Endothelial cell of umbilical vein (primary cell): ENCODE data around the gene SLC23A3. TPM values are rescaled to one million over a fixed set of nuclear protein-coding genes. Genes with fewer than 3 reads are reported as not detected.

Experiments used
- BruUV-seq: library from RNA; stranded (reverse); fragments of 400-500 nt; replicated peaks from 2 replicates; lab custom pipeline; 2021; lab: Mats Ljungman, UMichigan
- CTCF ChIA-PET: fragments of 300-600, 350-600 bp; sonication (Branson Sonifier 250); formaldehyde crosslinking; loops from one replicate; lab custom pipeline; 2021; ENCODE audit warnings: antibody characterized with exemption, inconsistent platforms; lab: Charles Lee
- POLR2A ChIA-PET: fragments of 300-600, 350-600 bp; sonication (Branson Sonifier 250); formaldehyde crosslinking; loops from one replicate; lab custom pipeline; 2021; ENCODE audit warnings: antibody characterized with exemption, inconsistent platforms; lab: Charles Lee
- DNase-seq: peaks from one replicate; pipeline ENCODE4 v3.0.0-alpha.2; 2011; ENCODE audit warnings: low read depth, low spot score
- FAIRE-seq: peaks from 2 replicates; lab custom pipeline; 2011; peaks lifted over from hg19 to GRCh38; lab: Jason Lieb, UNC
- H2AFZ ChIP-seq: 2 replicates; pipeline ENCODE4 v1.6.0; 2012; ENCODE audit warnings: low read depth, low read length, control low read depth, inconsistent platforms
- H3K27ac ChIP-seq: 2 replicates; pipeline ENCODE4 v1.5.1; 2011; ENCODE audit warnings: low read depth, mild to moderate bottlenecking, control low read depth, low read length, moderate library complexity; ENCODE audit not compliant: insufficient read depth
- H3K27me3 ChIP-seq, 2 experiments: 2 replicates each; pipeline versions ENCODE4 v1.6.0 to v1.6.1; 2011; ENCODE audit warnings: low read length in 2 of 2, mixed read lengths in 1 of 2; ENCODE audit not compliant: control insufficient read depth in 2 of 2, insufficient read depth in 2 of 2
- H3K36me3 ChIP-seq, 2 experiments: 2 replicates in 1 of 2; 3 replicates in 1 of 2; pipeline ENCODE4 v1.5.1; 2011; ENCODE audit warnings: low read length in 2 of 2, mild to moderate bottlenecking in 1 of 2, moderate library complexity in 1 of 2; ENCODE audit not compliant: control insufficient read depth in 2 of 2, insufficient read depth in 2 of 2; ENCODE audit errors: extremely low read depth in 1 of 2
- H3K4me1 ChIP-seq: 3 replicates; pipeline ENCODE4 v1.5.1; 2011; ENCODE audit warnings: mild to moderate bottlenecking, low read length; ENCODE audit not compliant: control insufficient read depth, insufficient read depth; ENCODE audit errors: extremely low read depth
- H3K4me2 ChIP-seq: 2 replicates; pipeline ENCODE4 v1.6.1; 2011; ENCODE audit warnings: low read length, control low read depth, mixed read lengths; ENCODE audit not compliant: insufficient read depth
- H3K4me3 ChIP-seq, 3 experiments: fragments of 200-600 bp in 1 of 3; sonication (generic), shearing (Covaris generic) in 1 of 3; replicated peaks in 1 of 3; 2 replicates each; pipeline ENCODE4 v1.5.1; 2011 to 2016; ENCODE audit warnings: control low read depth in 3 of 3, low read length in 3 of 3, mild to moderate bottlenecking in 2 of 3, inconsistent platforms in 1 of 3, low read depth in 1 of 3, moderate library complexity in 1 of 3; ENCODE audit not compliant: insufficient read depth in 1 of 3
- H3K79me2 ChIP-seq: 2 replicates; pipeline ENCODE4 v1.6.0; 2012; ENCODE audit warnings: low read length, inconsistent platforms; ENCODE audit not compliant: control insufficient read depth, insufficient read depth
- H3K9ac ChIP-seq: replicated peaks from 2 replicates; pipeline ENCODE3; 2011; ENCODE audit warnings: low read length, control low read depth; ENCODE audit not compliant: insufficient read depth; ENCODE audit errors: extremely low read depth
- H3K9me1 ChIP-seq: replicated peaks from 3 replicates; pipeline ENCODE4 v1.6.0; 2011; ENCODE audit warnings: mild to moderate bottlenecking, low read length; ENCODE audit not compliant: control insufficient read depth, insufficient read depth; ENCODE audit errors: extremely low read depth
- H3K9me3 ChIP-seq: replicated peaks from 2 replicates; pipeline ENCODE4 v1.5.1; 2012; ENCODE audit warnings: low read length, inconsistent platforms; ENCODE audit not compliant: control insufficient read depth, insufficient read depth
- H4K20me1 ChIP-seq: replicated peaks from 2 replicates; pipeline ENCODE3; 2011; ENCODE audit warnings: mild to moderate bottlenecking, low read length; ENCODE audit not compliant: control insufficient read depth, insufficient read depth; ENCODE audit errors: extremely low read depth
- EZH2 ChIP-seq: IDR thresholded peaks from 2 replicates; pipeline ENCODE4 v1.6.1; 2012; ENCODE audit warnings: borderline replicate concordance, low read depth, mild to moderate bottlenecking, moderate library complexity, low read length, inconsistent platforms; ENCODE audit not compliant: severe bottlenecking
- FOS ChIP-seq: IDR thresholded peaks from 2 replicates; pipeline ENCODE4 v1.6.1; 2011; ENCODE audit warnings: mild to moderate bottlenecking, low read length, moderate library complexity, borderline replicate concordance; ENCODE audit not compliant: insufficient read depth
- GATA2 ChIP-seq: IDR thresholded peaks from 2 replicates; pipeline ENCODE4 v1.7.0; 2011; ENCODE audit warnings: low read depth, mild to moderate bottlenecking, moderate library complexity, mixed read lengths, low read length; ENCODE audit not compliant: insufficient read length, insufficient read depth
- JUN ChIP-seq: IDR thresholded peaks from 2 replicates; pipeline ENCODE4 v1.6.1; 2011; ENCODE audit warnings: borderline replicate concordance, low read depth; ENCODE audit not compliant: insufficient read length, insufficient read depth
- MYC ChIP-seq: IDR thresholded peaks from one replicate; pipeline ENCODE4 v1.6.1; 2011; ENCODE audit warnings: mild to moderate bottlenecking, low read depth, low read length
- POLR2A ChIP-seq: IDR thresholded peaks from 2 replicates; pipeline ENCODE4 v1.6.1; 2012; ENCODE audit warnings: low read depth, mild to moderate bottlenecking, control low read depth, low read length
- POLR2AphosphoS5 ChIP-seq: IDR thresholded peaks from 2 replicates; pipeline ENCODE4 v1.6.1; 2012; ENCODE audit warnings: low read depth, mild to moderate bottlenecking, control low read depth, low read length, moderate library complexity; ENCODE audit not compliant: insufficient read depth
- dilution Hi-C: fragments of 300-500 bp; cut with MboI; formaldehyde crosslinking; loops from one replicate; pipeline ENCODE4 v1.15.0; 2019; ENCODE audit warnings: low sequenced_read_pairs; ENCODE audit not compliant: extremely low pct_ligation_motif_present
- intact Hi-C: fragments of 100-400 bp; cut with micrococcal nuclease; formaldehyde crosslinking; loops from one replicate; pipeline ENCODE4 v1.10.0; 2022
- polyA plus RNA-seq, 4 experiments: library from polyadenylated mRNA; depleted of rRNA in 3 of 4; stranded (reverse) in 3 of 4; unstranded in 1 of 4; fragments of >200 nt; gene quantifications; 2 replicates each; pipeline versions ENCODE4 v1.2.1 to v1.2.3, GENCODE V29; 2011 to 2012; ENCODE audit warnings: missing spikeins in 1 of 4
- total RNA-seq: library from RNA; stranded (reverse); gene quantifications from 2 replicates; pipeline ENCODE4 v1.2.3, GENCODE V29; 2021
- TF ChIP-seq, protein P1 (sequence below), 2 donors: IDR thresholded peaks; 1 replicate in 1 of 2; 2 replicates in 1 of 2; pipeline ENCODE4 v1.5.1; 2011; ENCODE audit warnings: low read length in 2 of 2, mild to moderate bottlenecking in 2 of 2, moderate library complexity in 2 of 2, control low read depth in 1 of 2, inconsistent platforms in 1 of 2, low read depth in 1 of 2; ENCODE audit not compliant: insufficient read depth in 1 of 2; ENCODE audit errors: extremely low read depth in 1 of 2
- TF ChIP-seq, protein P2 (sequence below): IDR thresholded peaks from 2 replicates; pipeline ENCODE4 v1.6.1; 2011; ENCODE audit not compliant: insufficient read depth, insufficient read length

The SLC23A3 gene
- total and polyA plus RNA-seq, 2 donors (not counting 3 experiments of a cell fraction or from before 2014, with no cell fraction given), result 2.7 to 7.1 TPM

DNA sequence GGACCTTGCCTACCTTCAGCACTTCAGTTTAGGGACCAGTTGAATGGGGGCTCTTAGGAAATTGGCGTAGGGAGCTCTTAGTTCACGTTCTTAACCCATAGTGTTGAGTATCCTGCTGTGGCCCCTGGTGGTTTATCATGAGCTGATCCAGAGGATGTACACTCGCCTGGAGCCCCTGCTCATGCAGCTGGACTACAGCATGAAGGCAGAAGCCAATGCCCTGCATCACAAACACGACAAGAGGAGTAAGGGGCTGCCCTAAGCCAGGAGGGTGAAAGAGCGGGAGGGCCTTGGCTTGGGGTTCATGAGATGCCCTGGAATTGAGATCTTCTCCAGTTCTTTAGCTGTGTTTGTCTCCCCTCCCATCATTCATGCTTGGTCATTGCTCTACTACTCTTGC lies 11.1 kb upstream of the SLC23A3 start:
- Histone ChIP-seq H3K4me1 (peaks cover 18% of the 10 kb centered on the region), H4K20me1 (no peaks in the 10 kb centered on the region), H3K4me3 (no peak overlapping the region), H3K9me3 (no peaks in the 10 kb centered on the region), H3K27me3 (no peaks in the 10 kb centered on the region), H2AFZ (no peak overlapping the region), H3K79me2 (peaks cover 20% of the 10 kb centered on the region), H3K4me2 (no peak overlapping the region), H3K36me3 (peaks cover 15 to 39% of the 10 kb centered on the region in 2 experiments), H3K9me1 (no peaks in the 10 kb centered on the region), H3K27ac (no peak overlapping the region), H3K9ac (no peak overlapping the region)
- dilution Hi-C loops (no loop called here), intact Hi-C loops (no loop called here)
- no TSS peak for BruUV-seq
- TF ChIP-seq, protein P1, sequence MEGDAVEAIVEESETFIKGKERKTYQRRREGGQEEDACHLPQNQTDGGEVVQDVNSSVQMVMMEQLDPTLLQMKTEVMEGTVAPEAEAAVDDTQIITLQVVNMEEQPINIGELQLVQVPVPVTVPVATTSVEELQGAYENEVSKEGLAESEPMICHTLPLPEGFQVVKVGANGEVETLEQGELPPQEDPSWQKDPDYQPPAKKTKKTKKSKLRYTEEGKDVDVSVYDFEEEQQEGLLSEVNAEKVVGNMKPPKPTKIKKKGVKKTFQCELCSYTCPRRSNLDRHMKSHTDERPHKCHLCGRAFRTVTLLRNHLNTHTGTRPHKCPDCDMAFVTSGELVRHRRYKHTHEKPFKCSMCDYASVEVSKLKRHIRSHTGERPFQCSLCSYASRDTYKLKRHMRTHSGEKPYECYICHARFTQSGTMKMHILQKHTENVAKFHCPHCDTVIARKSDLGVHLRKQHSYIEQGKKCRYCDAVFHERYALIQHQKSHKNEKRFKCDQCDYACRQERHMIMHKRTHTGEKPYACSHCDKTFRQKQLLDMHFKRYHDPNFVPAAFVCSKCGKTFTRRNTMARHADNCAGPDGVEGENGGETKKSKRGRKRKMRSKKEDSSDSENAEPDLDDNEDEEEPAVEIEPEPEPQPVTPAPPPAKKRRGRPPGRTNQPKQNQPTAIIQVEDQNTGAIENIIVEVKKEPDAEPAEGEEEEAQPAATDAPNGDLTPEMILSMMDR (IDR thresholded peaks at IDR 0.05; ENCODE audit: extremely low read depth in 1 of 2, insufficient read depth in 1 of 2, low read depth in 1 of 2, low read length in 2 of 2), result no peak
- TF ChIP-seq JUN, result no peak
- TF ChIP-seq EZH2, result no peak
- TF ChIP-seq GATA2, result no peak
- TF ChIP-seq FOS, result no peak
- no peak for TF ChIP-seq MYC
- TF ChIP-seq POLR2AphosphoS5, result no peak
- TF ChIP-seq, protein P2, sequence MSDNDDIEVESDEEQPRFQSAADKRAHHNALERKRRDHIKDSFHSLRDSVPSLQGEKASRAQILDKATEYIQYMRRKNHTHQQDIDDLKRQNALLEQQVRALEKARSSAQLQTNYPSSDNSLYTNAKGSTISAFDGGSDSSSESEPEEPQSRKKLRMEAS, result no peak
- TF ChIP-seq POLR2A, result no peak
- ChIA-PET POLR2A (no interaction called here), CTCF (interaction anchor here (1.4 to 2.2 kb wide), 4 partner anchors 10 to 151 kb away, joined by 3 to 10 read pairs (median 4); no protein-coding TSS in a partner anchor)
- no peak for FAIRE-seq
- no peak for DNase-seq
